ENCODE data around the gene CYTH2.
A peak's percentile ranks its signal among the peaks of the same experiment; 100 is the strongest.

Gene CYTH2

DNA sequence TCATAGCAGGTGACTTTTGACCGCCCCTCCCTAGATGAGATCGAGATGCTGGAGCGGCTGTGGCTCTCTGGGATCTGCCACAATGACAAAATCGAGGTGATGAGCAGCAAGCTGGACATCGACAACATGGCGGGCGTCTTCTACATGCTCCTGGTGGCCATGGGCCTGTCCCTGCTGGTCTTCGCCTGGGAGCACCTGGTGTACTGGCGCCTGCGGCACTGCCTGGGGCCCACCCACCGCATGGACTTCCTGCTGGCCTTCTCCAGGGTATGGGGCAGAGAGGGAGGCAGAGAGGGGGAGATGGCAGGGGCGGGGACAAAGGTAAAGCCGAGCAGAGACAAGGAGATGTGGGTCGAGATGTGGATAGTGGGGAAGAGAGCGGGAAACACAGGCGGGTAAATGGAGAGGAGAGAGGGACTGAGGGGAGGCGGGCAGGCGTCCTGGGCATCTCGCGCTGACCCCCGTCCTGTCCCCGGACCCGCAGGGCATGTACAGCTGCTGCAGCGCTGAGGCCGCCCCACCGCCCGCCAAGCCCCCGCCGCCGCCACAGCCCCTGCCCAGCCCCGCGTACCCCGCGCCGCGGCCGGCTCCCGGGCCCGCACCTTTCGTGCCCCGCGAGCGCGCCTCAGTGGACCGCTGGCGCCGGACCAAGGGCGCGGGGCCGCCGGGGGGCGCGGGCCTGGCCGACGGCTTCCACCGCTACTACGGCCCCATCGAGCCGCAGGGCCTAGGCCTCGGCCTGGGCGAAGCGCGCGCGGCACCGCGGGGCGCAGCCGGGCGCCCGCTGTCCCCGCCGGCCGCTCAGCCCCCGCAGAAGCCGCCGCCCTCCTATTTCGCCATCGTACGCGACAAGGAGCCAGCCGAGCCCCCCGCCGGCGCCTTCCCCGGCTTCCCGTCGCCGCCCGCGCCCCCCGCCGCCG lies 26.8 kb upstream of the CYTH2 start:
- Histone ChIP-seq H3K27me3 (ENCODE audit: insufficient read depth, poor library complexity, severe bottlenecking) (peaks cover 17% of the 10 kb centered on the region), H3K4me3 (replicated peaks; ENCODE audit: insufficient read depth, low read length) (no peak overlapping the region)
- no peak for DNase-seq (ENCODE audit: low read depth in 1 of 2, low spot score in 1 of 2)

DNA sequence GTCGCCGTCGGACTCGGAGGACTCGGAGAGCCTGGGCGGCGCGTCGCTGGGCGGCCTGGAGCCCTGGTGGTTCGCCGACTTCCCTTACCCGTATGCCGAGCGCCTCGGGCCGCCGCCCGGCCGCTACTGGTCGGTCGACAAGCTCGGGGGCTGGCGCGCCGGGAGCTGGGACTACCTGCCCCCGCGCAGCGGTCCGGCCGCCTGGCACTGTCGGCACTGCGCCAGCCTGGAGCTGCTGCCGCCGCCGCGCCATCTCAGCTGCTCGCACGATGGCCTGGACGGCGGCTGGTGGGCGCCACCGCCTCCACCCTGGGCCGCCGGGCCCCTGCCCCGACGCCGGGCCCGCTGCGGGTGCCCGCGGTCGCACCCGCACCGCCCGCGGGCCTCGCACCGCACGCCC lies 25.9 kb upstream of the CYTH2 start:
- H3K27ac ChIP-seq (replicated peaks), result no peak overlapping the region
- 0 out of 2 replicates have a peak overlapping the region, but pooled peaks have one; percentile 12 for H3K4me3 ChIP-seq (replicated peaks; ENCODE audit: insufficient read depth, low read length)
- peaks cover 17% of the 10 kb centered on the region for H3K27me3 ChIP-seq (ENCODE audit: insufficient read depth, poor library complexity, severe bottlenecking)
- TF ChIP-seq POLR2AphosphoS5 (IDR thresholded peaks at IDR 0.05; ENCODE audit: low read depth), result no peak
- TF ChIP-seq, protein P1, sequence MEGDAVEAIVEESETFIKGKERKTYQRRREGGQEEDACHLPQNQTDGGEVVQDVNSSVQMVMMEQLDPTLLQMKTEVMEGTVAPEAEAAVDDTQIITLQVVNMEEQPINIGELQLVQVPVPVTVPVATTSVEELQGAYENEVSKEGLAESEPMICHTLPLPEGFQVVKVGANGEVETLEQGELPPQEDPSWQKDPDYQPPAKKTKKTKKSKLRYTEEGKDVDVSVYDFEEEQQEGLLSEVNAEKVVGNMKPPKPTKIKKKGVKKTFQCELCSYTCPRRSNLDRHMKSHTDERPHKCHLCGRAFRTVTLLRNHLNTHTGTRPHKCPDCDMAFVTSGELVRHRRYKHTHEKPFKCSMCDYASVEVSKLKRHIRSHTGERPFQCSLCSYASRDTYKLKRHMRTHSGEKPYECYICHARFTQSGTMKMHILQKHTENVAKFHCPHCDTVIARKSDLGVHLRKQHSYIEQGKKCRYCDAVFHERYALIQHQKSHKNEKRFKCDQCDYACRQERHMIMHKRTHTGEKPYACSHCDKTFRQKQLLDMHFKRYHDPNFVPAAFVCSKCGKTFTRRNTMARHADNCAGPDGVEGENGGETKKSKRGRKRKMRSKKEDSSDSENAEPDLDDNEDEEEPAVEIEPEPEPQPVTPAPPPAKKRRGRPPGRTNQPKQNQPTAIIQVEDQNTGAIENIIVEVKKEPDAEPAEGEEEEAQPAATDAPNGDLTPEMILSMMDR (IDR thresholded peaks at IDR 0.05; ENCODE audit: insufficient read depth, low read length), result no peak
- no peak for TF ChIP-seq SPI1 (IDR thresholded peaks at IDR 0.05; ENCODE audit: borderline replicate concordance, low read depth)
- TF ChIP-seq, protein P2, sequence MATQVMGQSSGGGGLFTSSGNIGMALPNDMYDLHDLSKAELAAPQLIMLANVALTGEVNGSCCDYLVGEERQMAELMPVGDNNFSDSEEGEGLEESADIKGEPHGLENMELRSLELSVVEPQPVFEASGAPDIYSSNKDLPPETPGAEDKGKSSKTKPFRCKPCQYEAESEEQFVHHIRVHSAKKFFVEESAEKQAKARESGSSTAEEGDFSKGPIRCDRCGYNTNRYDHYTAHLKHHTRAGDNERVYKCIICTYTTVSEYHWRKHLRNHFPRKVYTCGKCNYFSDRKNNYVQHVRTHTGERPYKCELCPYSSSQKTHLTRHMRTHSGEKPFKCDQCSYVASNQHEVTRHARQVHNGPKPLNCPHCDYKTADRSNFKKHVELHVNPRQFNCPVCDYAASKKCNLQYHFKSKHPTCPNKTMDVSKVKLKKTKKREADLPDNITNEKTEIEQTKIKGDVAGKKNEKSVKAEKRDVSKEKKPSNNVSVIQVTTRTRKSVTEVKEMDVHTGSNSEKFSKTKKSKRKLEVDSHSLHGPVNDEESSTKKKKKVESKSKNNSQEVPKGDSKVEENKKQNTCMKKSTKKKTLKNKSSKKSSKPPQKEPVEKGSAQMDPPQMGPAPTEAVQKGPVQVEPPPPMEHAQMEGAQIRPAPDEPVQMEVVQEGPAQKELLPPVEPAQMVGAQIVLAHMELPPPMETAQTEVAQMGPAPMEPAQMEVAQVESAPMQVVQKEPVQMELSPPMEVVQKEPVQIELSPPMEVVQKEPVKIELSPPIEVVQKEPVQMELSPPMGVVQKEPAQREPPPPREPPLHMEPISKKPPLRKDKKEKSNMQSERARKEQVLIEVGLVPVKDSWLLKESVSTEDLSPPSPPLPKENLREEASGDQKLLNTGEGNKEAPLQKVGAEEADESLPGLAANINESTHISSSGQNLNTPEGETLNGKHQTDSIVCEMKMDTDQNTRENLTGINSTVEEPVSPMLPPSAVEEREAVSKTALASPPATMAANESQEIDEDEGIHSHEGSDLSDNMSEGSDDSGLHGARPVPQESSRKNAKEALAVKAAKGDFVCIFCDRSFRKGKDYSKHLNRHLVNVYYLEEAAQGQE (IDR thresholded peaks at IDR 0.05; ENCODE audit: insufficient replicate concordance, low read depth), result no peak
- peak; percentile 30 to 38 for DNase-seq (ENCODE audit: low read depth in 1 of 2, low spot score in 1 of 2)

More for the DNA sequence above, 26.8 kb upstream of the CYTH2 start:
- H3K27ac ChIP-seq (replicated peaks), result no peak overlapping the region
- no peak for TF ChIP-seq GABPA (IDR thresholded peaks at IDR 0.05; ENCODE audit: low read depth)
- TF ChIP-seq, protein P1 (IDR thresholded peaks at IDR 0.05; ENCODE audit: insufficient read depth, low read length), result no peak
- TF ChIP-seq SPI1 (IDR thresholded peaks at IDR 0.05; ENCODE audit: borderline replicate concordance, low read depth), result no peak
- TF ChIP-seq, protein P2 (IDR thresholded peaks at IDR 0.05; ENCODE audit: insufficient replicate concordance, low read depth), result no peak
- TF ChIP-seq POLR2AphosphoS5 (IDR thresholded peaks at IDR 0.05; ENCODE audit: low read depth), result no peak

DNA sequence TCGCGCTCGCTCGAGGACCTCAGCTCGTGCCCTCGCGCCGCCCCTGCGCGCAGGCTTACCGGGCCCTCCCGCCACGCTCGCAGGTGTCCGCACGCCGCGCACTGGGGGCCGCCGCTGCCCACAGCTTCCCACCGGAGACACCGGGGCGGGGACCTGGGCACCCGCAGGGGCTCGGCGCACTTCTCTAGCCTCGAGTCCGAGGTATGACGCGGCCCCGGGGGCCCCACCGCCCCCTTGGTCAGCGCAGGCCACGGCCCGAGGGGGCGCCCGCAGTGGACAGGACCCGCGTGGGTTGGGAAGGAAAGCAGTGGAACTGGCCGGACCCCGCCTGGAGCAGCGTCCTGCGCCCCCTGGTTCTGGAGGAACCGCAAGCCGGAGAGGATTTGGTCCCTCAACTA lies 25.4 kb upstream of the CYTH2 start:
- DNase-seq (ENCODE audit: low read depth in 1 of 2, low spot score in 1 of 2), result no peak
- Histone ChIP-seq H3K27ac (replicated peaks) (no peak overlapping the region), H3K27me3 (ENCODE audit: insufficient read depth, poor library complexity, severe bottlenecking) (peaks cover 17% of the 10 kb centered on the region), H3K4me3 (replicated peaks; ENCODE audit: insufficient read depth, low read length) (no peak overlapping the region)
- no peak for TF ChIP-seq SPI1 (IDR thresholded peaks at IDR 0.05; ENCODE audit: borderline replicate concordance, low read depth)
- TF ChIP-seq POLR2AphosphoS5 (IDR thresholded peaks at IDR 0.05; ENCODE audit: low read depth), result no peak
- no peak for TF ChIP-seq GABPA (IDR thresholded peaks at IDR 0.05; ENCODE audit: low read depth)
- TF ChIP-seq, protein P2 (IDR thresholded peaks at IDR 0.05; ENCODE audit: insufficient replicate concordance, low read depth), result no peak
- TF ChIP-seq, protein P1 (IDR thresholded peaks at IDR 0.05; ENCODE audit: insufficient read depth, low read length), result no peak
